ENCODE data around the gene BACE1-AS.
"Not testable (repeated sequence)": the region's sequence is repeated elsewhere in the genome, so short reads cannot be mapped to it uniquely, and the experiment has no call there.

The BACE1-AS gene

DNA sequence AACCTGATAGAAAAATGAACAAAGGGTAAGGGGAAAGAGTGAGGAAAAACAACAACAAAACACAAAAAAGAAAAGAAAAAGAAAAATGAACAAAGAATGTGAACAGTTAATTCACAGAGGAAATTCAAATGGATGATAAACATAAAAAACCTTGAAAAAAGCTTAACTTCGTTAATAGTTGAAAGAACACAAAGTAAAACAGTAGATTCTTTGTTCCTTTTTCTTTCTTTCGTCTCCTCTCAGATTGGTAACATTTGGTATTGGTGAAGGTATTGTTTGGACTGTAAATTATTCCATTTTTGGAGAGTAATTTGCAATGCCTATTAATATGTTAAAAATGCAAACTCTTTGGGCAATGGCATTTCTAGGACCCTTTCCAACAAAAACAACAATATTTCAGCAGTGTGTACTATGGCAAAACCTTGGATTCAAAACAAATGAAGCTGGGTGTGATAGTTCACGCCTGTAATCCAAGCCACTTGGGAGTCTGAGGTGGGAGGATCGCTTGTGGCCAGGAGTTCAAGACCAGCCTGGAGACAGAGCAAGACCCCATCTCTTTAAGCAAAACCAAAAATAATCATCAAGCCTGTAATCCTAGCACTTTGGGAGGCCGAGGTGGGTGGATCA is 28.2 kb downstream of the BACE1-AS start:
- DNase-seq (ENCODE audit: low read depth in 1 of 2, low spot score in 1 of 2) = no peak

DNA sequence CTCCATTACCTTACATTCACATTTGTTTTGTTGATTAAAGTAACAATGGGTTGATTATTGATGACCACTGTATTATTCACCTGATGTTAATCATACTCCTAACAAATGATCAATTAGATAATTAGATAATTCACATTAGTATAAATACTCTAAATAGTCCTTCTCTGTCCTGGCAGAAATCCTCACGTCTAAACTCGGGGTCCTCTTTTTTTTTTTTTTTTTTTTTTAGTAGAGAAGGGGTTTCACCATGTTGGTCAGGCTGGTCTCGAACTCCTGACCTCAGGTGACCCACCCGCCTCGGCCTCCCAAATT is 36.1 kb downstream of the BACE1-AS start:
- not testable (repeated sequence) for DNase-seq (ENCODE audit: low read depth in 1 of 2, low spot score in 1 of 2)

DNA sequence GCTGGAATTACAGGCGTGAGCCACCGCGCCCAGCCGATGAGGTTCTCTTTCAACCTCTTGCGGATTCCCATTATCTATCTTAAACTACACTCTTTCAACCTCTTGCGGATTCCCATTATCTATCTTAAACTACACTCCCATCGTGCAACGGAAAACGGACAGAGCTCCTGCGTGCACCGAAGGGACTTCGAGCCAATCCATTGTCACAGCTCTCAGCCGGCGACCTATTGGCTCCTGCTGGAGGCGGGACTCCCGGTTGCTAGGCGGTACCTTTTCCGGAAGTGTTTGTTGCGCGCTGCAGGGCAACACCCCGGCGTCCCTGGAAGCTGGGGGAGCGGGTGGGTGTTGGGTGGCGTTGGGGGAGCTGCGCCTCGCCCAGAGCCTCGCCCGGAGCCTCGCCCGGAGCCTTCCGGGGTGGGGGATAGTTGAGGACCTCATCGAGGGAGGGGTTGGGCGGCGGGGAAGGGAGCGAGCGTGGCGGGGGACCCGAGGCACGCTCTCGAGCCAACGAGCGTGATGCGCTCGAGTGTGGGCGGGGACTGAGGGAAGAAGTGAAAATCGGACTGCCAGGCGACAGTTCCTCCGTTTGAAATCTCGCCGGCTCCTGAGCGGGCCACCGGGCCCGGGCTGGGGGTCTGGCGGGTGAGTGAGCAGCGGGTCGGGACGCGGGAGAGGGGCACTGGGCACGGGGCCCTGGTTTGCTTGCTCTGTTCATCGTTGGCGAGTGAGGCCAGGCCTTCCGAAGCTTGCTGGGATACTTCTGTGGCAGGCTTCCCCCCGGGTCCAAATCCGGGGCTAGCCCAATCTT is 36.6 kb downstream of the BACE1-AS start, which contains the start of gene CEP164:
TSS of gene CEP164 (plus strand) at position 288 of the 808 bp plus-strand sequence. CDS start 10,733 bp downstream, outside the sequence.
- peak; percentile 83 to 84 for DNase-seq (ENCODE audit: low read depth in 1 of 2, low spot score in 1 of 2)

DNA sequence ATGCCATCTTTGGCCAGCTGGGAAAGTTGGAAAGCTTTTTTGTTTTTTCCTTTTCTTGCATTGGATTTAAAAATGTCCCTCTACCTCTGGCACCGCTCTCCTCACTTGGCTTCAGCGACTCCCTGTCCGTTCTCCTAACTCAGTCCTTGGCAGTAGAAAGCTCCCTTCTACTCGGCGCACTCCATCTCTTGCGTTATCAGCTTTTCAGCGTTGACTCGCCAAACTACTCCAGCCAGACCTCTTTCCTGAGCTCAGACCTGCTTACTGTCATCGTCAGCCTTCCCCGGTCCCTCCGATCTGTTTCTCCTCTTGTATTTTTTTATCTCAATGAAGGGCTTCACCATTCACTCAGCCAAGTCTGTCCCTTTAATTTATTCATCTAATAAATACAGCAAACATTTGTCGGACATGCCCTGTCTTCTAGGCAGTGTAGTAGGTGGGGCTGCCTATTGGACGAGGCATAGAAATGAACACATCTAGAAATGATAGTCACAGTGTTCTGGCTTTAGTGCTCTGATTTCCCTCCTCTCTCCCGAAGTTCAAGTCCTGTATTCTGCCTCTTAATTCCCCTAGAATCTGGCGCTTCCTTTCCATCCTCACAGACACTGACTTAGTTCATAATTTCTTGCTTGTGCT is 37.3 kb downstream of the BACE1-AS start:
- no peak for DNase-seq (ENCODE audit: low read depth in 1 of 2, low spot score in 1 of 2)

DNA sequence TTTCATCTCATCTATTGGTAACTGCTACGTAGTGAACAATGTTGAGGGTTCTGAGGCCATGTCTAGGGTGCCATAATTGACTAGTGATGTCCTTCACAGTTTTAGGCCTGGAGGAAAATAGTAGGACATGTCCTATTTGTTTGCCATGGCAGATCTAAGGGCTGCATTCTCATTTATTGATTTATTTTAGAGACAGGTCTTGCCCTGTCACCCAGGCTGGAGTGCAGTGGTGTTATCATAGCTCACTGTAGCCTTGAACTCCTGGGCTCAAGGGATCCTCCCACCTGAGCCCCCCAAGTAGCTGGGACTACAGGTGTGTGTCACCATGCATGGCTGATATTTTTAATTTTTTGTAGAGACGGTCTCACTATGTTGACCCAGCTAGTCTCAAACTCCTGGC is 41.7 kb downstream of the BACE1-AS start:
- DNase-seq (ENCODE audit: low read depth in 1 of 2, low spot score in 1 of 2) = no peak

DNA sequence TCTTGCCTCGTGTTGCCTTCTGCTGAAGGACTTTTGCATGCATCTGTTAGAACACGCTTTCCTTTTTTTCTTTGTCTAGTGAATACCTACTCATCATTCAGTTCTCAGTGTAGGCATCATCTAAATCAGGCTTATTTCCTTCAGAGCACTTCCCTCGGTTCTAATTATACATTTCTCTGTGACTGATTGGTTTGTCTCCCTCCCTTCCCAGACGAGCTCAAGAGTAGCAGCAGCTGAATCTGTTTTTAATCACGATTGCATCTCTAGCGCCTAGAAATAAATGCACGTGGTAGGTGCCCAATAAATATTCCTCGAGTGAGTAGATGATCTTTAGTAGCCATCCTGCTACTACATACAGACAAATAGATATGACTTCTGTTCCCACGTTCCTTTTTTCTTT is 42.8 kb downstream of the BACE1-AS start:
- DNase-seq (ENCODE audit: low read depth in 1 of 2, low spot score in 1 of 2) = no peak

DNA sequence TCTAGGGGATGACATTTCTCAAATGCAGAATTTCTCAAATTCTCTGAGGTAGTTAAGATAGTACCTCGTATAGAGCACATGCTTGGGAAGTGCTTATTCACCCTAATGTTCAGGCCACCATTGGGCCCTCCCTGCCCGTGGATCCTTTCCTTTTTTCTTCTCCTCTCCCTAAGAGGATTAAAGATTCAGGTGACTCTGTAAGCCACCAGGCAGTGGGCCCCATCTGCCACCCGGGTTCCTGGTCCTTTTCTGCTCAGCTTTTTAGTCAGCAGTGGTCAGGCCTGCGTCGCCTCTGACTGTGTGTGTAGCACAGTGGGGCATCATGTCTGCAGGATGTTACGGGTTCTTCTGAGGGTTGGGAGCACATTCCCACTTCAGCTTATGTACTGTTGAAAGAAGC is 43.8 kb downstream of the BACE1-AS start:
- DNase-seq (ENCODE audit: low read depth in 1 of 2, low spot score in 1 of 2) = no peak

DNA sequence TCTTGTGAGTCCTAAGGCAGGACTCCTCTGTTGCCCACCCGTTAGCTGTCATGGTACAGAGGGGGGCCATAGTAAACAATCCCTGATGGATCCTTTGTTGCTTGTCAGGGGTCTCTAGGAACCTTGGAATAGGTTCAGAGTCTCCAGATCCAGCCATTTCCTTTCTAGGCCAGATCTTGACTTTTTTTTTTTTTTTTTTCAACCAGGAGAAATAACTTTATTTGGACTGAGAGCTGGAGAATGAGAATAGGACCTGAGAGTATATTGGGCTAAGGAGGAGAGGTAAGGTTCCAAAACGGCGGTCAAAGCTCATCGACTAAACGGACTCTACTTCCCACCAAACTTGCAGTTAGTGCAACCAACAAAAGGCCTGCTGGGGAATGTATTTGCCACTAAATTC is 44.3 kb downstream of the BACE1-AS start:
- DNase-seq (ENCODE audit: low read depth in 1 of 2, low spot score in 1 of 2) = no peak

DNA sequence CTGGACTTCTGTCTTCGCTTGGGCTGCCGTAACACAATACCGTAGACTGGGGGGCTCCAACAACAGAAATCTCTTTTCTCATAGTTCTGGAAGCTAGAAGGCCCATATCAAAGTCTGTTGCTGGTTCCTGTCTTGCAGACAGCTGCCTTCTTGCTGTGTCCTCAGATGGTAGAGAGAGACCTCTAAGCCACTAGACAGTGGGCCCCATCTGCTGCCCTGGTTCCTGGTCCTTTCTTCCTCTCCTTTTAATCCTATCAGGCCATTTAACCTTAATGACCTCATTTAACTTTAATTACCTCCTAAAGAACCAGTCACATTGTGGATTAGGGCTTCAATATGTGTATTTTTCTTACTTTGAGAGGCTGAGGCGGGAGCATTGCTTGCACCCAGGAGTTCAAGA is 45.9 kb downstream of the BACE1-AS start:
- no peak for DNase-seq (ENCODE audit: low read depth in 1 of 2, low spot score in 1 of 2)
